ENCODE results near the gene FAM200A.
"Not testable (repeated sequence)": the region's sequence is repeated elsewhere in the genome, so short reads cannot be mapped to it uniquely, and the experiment has no call there.

FAM200A gene

GRCh38 chr7:99531354-99531765, 20.6 kb downstream of the FAM200A start:
- Histone ChIP-seq H3K4me1 (ENCODE audit: control insufficient read depth, low read depth, low read length) (no peaks in the 10 kb centered on the region), H3K9ac (ENCODE audit: low read length) (no peak overlapping the region), H3K9me3 (ENCODE audit: control insufficient read depth, low read depth, low read length) (peaks cover 25% of the 10 kb centered on the region), H3K27ac (ENCODE audit: low read length) (no peak overlapping the region), H3K4me3 (ENCODE audit: low read length) (no peak overlapping the region), H3K36me3 (ENCODE audit: control insufficient read depth, low read depth, low read length) (peaks cover 42% of the 10 kb centered on the region), H3K27me3 (ENCODE audit: control insufficient read depth, insufficient read depth, low read length) (no peaks in the 10 kb centered on the region)

- Histone ChIP-seq H3K9ac (ENCODE audit: low read length) (no peak overlapping the region), H3K36me3 (ENCODE audit: control insufficient read depth, low read depth, low read length) (peaks cover 39% of the 10 kb centered on the region), H3K4me3 (ENCODE audit: low read length) (no peak overlapping the region), H3K4me1 (ENCODE audit: control insufficient read depth, low read depth, low read length) (no peaks in the 10 kb centered on the region), H3K9me3 (ENCODE audit: control insufficient read depth, low read depth, low read length) (peaks cover 7% of the 10 kb centered on the region), H3K27me3 (ENCODE audit: control insufficient read depth, insufficient read depth, low read length) (no peaks in the 10 kb centered on the region), H3K27ac (ENCODE audit: low read length) (no peak overlapping the region)
Measured at GRCh38 chr7:99525713-99526440, 26.0 kb downstream of the FAM200A start.

- Histone ChIP-seq H3K9ac (ENCODE audit: low read length) (no peak overlapping the region), H3K36me3 (ENCODE audit: control insufficient read depth, low read depth, low read length) (peaks cover 27% of the 10 kb centered on the region), H3K4me3 (ENCODE audit: low read length) (no peak overlapping the region), H3K27me3 (ENCODE audit: control insufficient read depth, insufficient read depth, low read length) (no peaks in the 10 kb centered on the region), H3K27ac (ENCODE audit: low read length) (no peak overlapping the region), H3K9me3 (ENCODE audit: control insufficient read depth, low read depth, low read length) (no peaks in the 10 kb centered on the region), H3K4me1 (ENCODE audit: control insufficient read depth, low read depth, low read length) (no peaks in the 10 kb centered on the region)
Measured at GRCh38 chr7:99521399-99521798, 30.5 kb downstream of the FAM200A start.

- no peaks in the 10 kb centered on the region for H3K4me1 ChIP-seq (ENCODE audit: control insufficient read depth, low read depth, low read length)
- H3K27me3 ChIP-seq (ENCODE audit: control insufficient read depth, insufficient read depth, low read length): no peaks in the 10 kb centered on the region
- H3K4me3 ChIP-seq (ENCODE audit: low read length): no peak overlapping the region
- H3K9me3 ChIP-seq (ENCODE audit: control insufficient read depth, low read depth, low read length): no peaks in the 10 kb centered on the region
- no peak overlapping the region for H3K27ac ChIP-seq (ENCODE audit: low read length)
- no peak overlapping the region for H3K9ac ChIP-seq (ENCODE audit: low read length)
- peaks cover 35% of the 10 kb centered on the region for H3K36me3 ChIP-seq (ENCODE audit: control insufficient read depth, low read depth, low read length)
Measured at GRCh38 chr7:99514050-99514449, 37.9 kb downstream of the FAM200A start.

GRCh38 chr7:99505324-99505662, 46.6 kb downstream of the FAM200A start:
- Histone ChIP-seq H3K27me3 (ENCODE audit: control insufficient read depth, insufficient read depth, low read length) (no peaks in the 10 kb centered on the region), H3K27ac (ENCODE audit: low read length) (peak overlapping the region; percentile 16), H3K36me3 (ENCODE audit: control insufficient read depth, low read depth, low read length) (peaks cover 4% of the 10 kb centered on the region), H3K4me3 (ENCODE audit: low read length) (peak overlapping the region; percentile 82), H3K9me3 (ENCODE audit: control insufficient read depth, low read depth, low read length) (no peaks in the 10 kb centered on the region), H3K9ac (ENCODE audit: low read length) (peak overlapping the region; percentile 73), H3K4me1 (ENCODE audit: control insufficient read depth, low read depth, low read length) (peaks cover 6% of the 10 kb centered on the region)

GRCh38 chr7:99504603-99505323, 47.2 kb downstream of the FAM200A start, which contains the start of gene ZKSCAN5:
ZKSCAN5 (plus strand) TSS chr7:99504662; CDS start chr7:99506045, 1,383 bp downstream.
- Histone ChIP-seq H3K27me3 (ENCODE audit: control insufficient read depth, insufficient read depth, low read length) (no peaks in the 10 kb centered on the region), H3K9me3 (ENCODE audit: control insufficient read depth, low read depth, low read length) (no peaks in the 10 kb centered on the region), H3K27ac (ENCODE audit: low read length) (peak within 1 kb of the TSS; percentile 16), H3K4me1 (ENCODE audit: control insufficient read depth, low read depth, low read length) (peaks cover 6% of the 10 kb centered on the region), H3K9ac (ENCODE audit: low read length) (peak within 1 kb of the TSS; percentile 73), H3K4me3 (ENCODE audit: low read length) (peak within 1 kb of the TSS; percentile 82), H3K36me3 (ENCODE audit: control insufficient read depth, low read depth, low read length) (peaks cover 4% of the 10 kb centered on the region)

GRCh38 chr7:99504281-99504602, 47.7 kb downstream of the FAM200A start:
- Histone ChIP-seq H3K4me1 (ENCODE audit: control insufficient read depth, low read depth, low read length) (peaks cover 6% of the 10 kb centered on the region), H3K9me3 (ENCODE audit: control insufficient read depth, low read depth, low read length) (no peaks in the 10 kb centered on the region), H3K9ac (ENCODE audit: low read length) (peak overlapping the region; percentile 73), H3K27ac (ENCODE audit: low read length) (no peak overlapping the region), H3K27me3 (ENCODE audit: control insufficient read depth, insufficient read depth, low read length) (no peaks in the 10 kb centered on the region), H3K36me3 (ENCODE audit: control insufficient read depth, low read depth, low read length) (peaks cover 4% of the 10 kb centered on the region), H3K4me3 (ENCODE audit: low read length) (peak overlapping the region; percentile 82)

GRCh38 chr7:99501236-99501635, 50.7 kb downstream of the FAM200A start:
- not testable (repeated sequence) for H3K27me3 ChIP-seq (ENCODE audit: control insufficient read depth, insufficient read depth, low read length); H3K4me1 ChIP-seq (ENCODE audit: control insufficient read depth, low read depth, low read length); H3K9me3 ChIP-seq (ENCODE audit: control insufficient read depth, low read depth, low read length); H3K36me3 ChIP-seq (ENCODE audit: control insufficient read depth, low read depth, low read length); H3K9ac ChIP-seq (ENCODE audit: low read length); H3K27ac ChIP-seq (ENCODE audit: low read length)
- peak overlapping the region; percentile 95 for H3K4me3 ChIP-seq (ENCODE audit: low read length)

GRCh38 chr7:99500637-99501009, 51.3 kb downstream of the FAM200A start:
- Histone ChIP-seq H3K4me3 (ENCODE audit: low read length) (peak overlapping the region; percentile 95), H3K9me3 (ENCODE audit: control insufficient read depth, low read depth, low read length) (no peaks in the 10 kb centered on the region), H3K27ac (ENCODE audit: low read length) (no peak overlapping the region), H3K27me3 (ENCODE audit: control insufficient read depth, insufficient read depth, low read length) (no peaks in the 10 kb centered on the region), H3K9ac (ENCODE audit: low read length) (peak overlapping the region; percentile 83), H3K36me3 (ENCODE audit: control insufficient read depth, low read depth, low read length) (no peaks in the 10 kb centered on the region), H3K4me1 (ENCODE audit: control insufficient read depth, low read depth, low read length) (peaks cover 3% of the 10 kb centered on the region)

- peak within 1 kb of the TSS; percentile 55 for H3K27ac ChIP-seq (ENCODE audit: low read length)
- H3K4me1 ChIP-seq (ENCODE audit: control insufficient read depth, low read depth, low read length): peaks cover 3% of the 10 kb centered on the region
- no peaks in the 10 kb centered on the region for H3K27me3 ChIP-seq (ENCODE audit: control insufficient read depth, insufficient read depth, low read length)
- peak within 1 kb of the TSS; percentile 95 for H3K4me3 ChIP-seq (ENCODE audit: low read length)
- H3K9me3 ChIP-seq (ENCODE audit: control insufficient read depth, low read depth, low read length): no peaks in the 10 kb centered on the region
- H3K36me3 ChIP-seq (ENCODE audit: control insufficient read depth, low read depth, low read length): no peaks in the 10 kb centered on the region
- peak within 1 kb of the TSS; percentile 83 for H3K9ac ChIP-seq (ENCODE audit: low read length)
Measured at GRCh38 chr7:99499721-99500636, 51.9 kb downstream of the FAM200A start, which contains the start of gene ZNF394. ZNF394 (minus strand) TSS chr7:99500281; CDS start chr7:99500093, 188 bp downstream.

- Histone ChIP-seq H3K9me3 (ENCODE audit: control insufficient read depth, low read depth, low read length) (no peaks in the 10 kb centered on the region), H3K9ac (ENCODE audit: low read length) (peak overlapping the region; percentile 83), H3K36me3 (ENCODE audit: control insufficient read depth, low read depth, low read length) (peaks cover 2% of the 10 kb centered on the region), H3K27me3 (ENCODE audit: control insufficient read depth, insufficient read depth, low read length) (no peaks in the 10 kb centered on the region), H3K4me1 (ENCODE audit: control insufficient read depth, low read depth, low read length) (peaks cover 3% of the 10 kb centered on the region), H3K4me3 (ENCODE audit: low read length) (peak overlapping the region; percentile 95), H3K27ac (ENCODE audit: low read length) (peak overlapping the region; percentile 55)
Measured at GRCh38 chr7:99499371-99499720, 52.6 kb downstream of the FAM200A start.
